Spleen (tissue), 11 donors: Measurements from ENCODE around the gene KIAA1549. TPM values are rescaled to one million over a fixed set of nuclear protein-coding genes. Genes with fewer than 3 reads are reported as not detected.
"Not testable (repeated sequence)": the region's sequence is repeated elsewhere in the genome, so short reads cannot be mapped to it uniquely, and the experiment has no call there.

Experiments
- DNase-seq: peaks from one replicate; pipeline ENCODE4 v3.0.0-alpha.2; 2020
- H3K27ac ChIP-seq, 8 donors: fragments of 200-600 bp; sonication (generic) in 7 of 8; 1 replicate in 4 of 8; 2 replicates in 4 of 8; pipeline versions ENCODE4 v1.5.0 to v1.8.0; 2016 to 2021; ENCODE audit warnings: inconsistent platforms in 4 of 8, mild to moderate bottlenecking in 4 of 8, moderate library complexity in 1 of 8
- H3K27me3 ChIP-seq, 7 donors: fragments of 200-600 bp; sonication (generic) in 6 of 7; replicated peaks in 1 of 7; 1 replicate in 4 of 7; 2 replicates in 3 of 7; pipeline versions ENCODE4 v1.5.0 to v1.8.0; 2016 to 2021; ENCODE audit warnings: inconsistent platforms in 3 of 7, mild to moderate bottlenecking in 1 of 7
- H3K36me3 ChIP-seq, 6 donors: fragments of 200-600 bp; sonication (generic) in 5 of 6; 1 replicate in 4 of 6; 2 replicates in 2 of 6; pipeline versions ENCODE4 v1.5.0 to v1.8.0; 2016 to 2021; ENCODE audit warnings: inconsistent platforms in 2 of 6
- H3K4me1 ChIP-seq, 6 donors: fragments of 200-600 bp; sonication (generic) in 5 of 6; 1 replicate in 3 of 6; 2 replicates in 3 of 6; pipeline versions ENCODE4 v1.5.0 to v1.8.0; 2016 to 2021; ENCODE audit warnings: inconsistent platforms in 3 of 6
- H3K4me3 ChIP-seq, 8 donors: fragments of 200-600 bp; sonication (generic) in 7 of 8; 1 replicate in 4 of 8; 2 replicates in 4 of 8; pipeline versions ENCODE4 v1.5.0 to v1.8.0; 2016 to 2021; ENCODE audit warnings: inconsistent platforms in 4 of 8, mild to moderate bottlenecking in 4 of 8, moderate library complexity in 2 of 8
- H3K9me3 ChIP-seq, 8 donors: fragments of 200-600 bp; sonication (generic) in 7 of 8; 1 replicate in 4 of 8; 2 replicates in 4 of 8; pipeline versions ENCODE4 v1.5.0 to v1.8.0; 2016 to 2021; ENCODE audit warnings: inconsistent platforms in 4 of 8
- POLR2A ChIP-seq, 3 donors: fragments of 450-650 bp; IDR thresholded peaks; one replicate each; pipeline ENCODE4 v1.5.1; 2017; ENCODE audit warnings: antibody characterized with exemption in 3 of 3, mild to moderate bottlenecking in 1 of 3
- POLR2AphosphoS5 ChIP-seq, 3 donors: sonication (generic); formaldehyde crosslinking; IDR thresholded peaks; one replicate each; pipeline ENCODE4 v1.5.1; 2017; ENCODE audit warnings: antibody characterized with exemption in 3 of 3
- WGBS, 5 donors: extraction: QIAGEN DNeasy Blood & Tissue Kit in 3 of 5; methylation state at CpG; one replicate each; pipeline versions ENCODE4 v1.1.5 to v1.1.7; 2013 to 2018; 5-methylcytosine and 5-hydroxymethylcytosine counted together
- intact Hi-C: fragments of 100-400 bp; cut with DNase I; formaldehyde crosslinking; loops from one replicate; pipeline ENCODE4 v1.15.0; 2023; ENCODE audit warnings: low total_unique reads
- polyA plus RNA-seq, 3 donors: library from polyadenylated mRNA; stranded (reverse); fragments of 200-250 nt; gene quantifications; one replicate each; pipeline ENCODE4 v1.2.1, GENCODE V29; 2013
- total RNA-seq, 7 donors: library from RNA; depleted of rRNA in 3 of 7; stranded (reverse); fragments of >200 nt in 3 of 7; fragmentation: NEBNext Ultra II Directional in 4 of 7; extraction: Animal tissue kit (Norgen Biotek cat#: 25700) in 4 of 7; gene quantifications; one replicate each; pipeline versions ENCODE4 v1.1.0 to v1.2.1, GENCODE V29; 2016 to 2021
- TF ChIP-seq, protein P1 (sequence below), 11 experiments: fragments of 200-600 bp in 7 of 11; fragments of 450-650 bp in 4 of 11; sonication (generic) in 4 of 11; IDR thresholded peaks in 8 of 11; conservative IDR thresholded peaks in 3 of 11; 1 replicate in 7 of 11; 2 replicates in 4 of 11; pipeline versions ENCODE4 v1.4.0 to v1.8.0; 2016 to 2021; ENCODE audit warnings: antibody characterized with exemption in 11 of 11, inconsistent platforms in 4 of 11, mild to moderate bottlenecking in 1 of 11
- donor health status: healthy with polysubstance abuse.
- donor health status: DM: no; HTN: no; CAD: no; lungs with moderate emphysema.
- donor health status: DM: no; HTN: no; CAD: no.
- donor health status: Bipolar disorder and iron deficiency.
- donor health status: healthy.
- donor health status: DM: no; HTN: no; CAD: no.
- donor health status: DM: yes; HTN: yes; CAD: no.

Gene KIAA1549
- total and polyA plus RNA-seq, 10 donors, result 0.03 to 1.8 (median 0.85) TPM

DNA sequence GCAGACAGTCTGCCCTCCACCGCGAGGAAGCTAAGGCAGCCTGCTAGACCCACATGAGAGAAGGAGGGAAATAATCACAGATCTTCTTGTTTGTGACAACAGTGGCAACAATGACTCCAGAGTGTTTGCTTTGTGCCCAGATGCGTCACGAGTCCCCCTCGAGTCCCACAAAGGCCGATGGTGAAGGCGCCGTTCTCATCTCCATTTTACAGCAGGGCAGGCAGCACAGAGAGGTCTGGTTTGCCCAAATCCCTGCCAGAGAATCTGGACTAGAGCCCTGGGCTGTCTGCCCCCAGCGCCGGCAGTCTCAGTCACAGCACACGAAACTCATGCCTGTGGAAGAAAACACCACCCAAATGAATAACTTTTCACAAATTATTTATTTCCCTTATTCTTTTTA, 38.1 kb downstream of the KIAA1549 start:
- TF ChIP-seq, protein P1, sequence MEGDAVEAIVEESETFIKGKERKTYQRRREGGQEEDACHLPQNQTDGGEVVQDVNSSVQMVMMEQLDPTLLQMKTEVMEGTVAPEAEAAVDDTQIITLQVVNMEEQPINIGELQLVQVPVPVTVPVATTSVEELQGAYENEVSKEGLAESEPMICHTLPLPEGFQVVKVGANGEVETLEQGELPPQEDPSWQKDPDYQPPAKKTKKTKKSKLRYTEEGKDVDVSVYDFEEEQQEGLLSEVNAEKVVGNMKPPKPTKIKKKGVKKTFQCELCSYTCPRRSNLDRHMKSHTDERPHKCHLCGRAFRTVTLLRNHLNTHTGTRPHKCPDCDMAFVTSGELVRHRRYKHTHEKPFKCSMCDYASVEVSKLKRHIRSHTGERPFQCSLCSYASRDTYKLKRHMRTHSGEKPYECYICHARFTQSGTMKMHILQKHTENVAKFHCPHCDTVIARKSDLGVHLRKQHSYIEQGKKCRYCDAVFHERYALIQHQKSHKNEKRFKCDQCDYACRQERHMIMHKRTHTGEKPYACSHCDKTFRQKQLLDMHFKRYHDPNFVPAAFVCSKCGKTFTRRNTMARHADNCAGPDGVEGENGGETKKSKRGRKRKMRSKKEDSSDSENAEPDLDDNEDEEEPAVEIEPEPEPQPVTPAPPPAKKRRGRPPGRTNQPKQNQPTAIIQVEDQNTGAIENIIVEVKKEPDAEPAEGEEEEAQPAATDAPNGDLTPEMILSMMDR (IDR thresholded peaks at IDR 0.05 in 8 of 11, conservative IDR thresholded peaks at IDR 0.05 in 3 of 11), result no peak
- no peak for TF ChIP-seq POLR2AphosphoS5 (IDR thresholded peaks at IDR 0.05)
- no peaks in the 10 kb centered on the region for H3K27me3 ChIP-seq
- intact Hi-C loops, result no loop called here
- H3K4me3 ChIP-seq, result no peak overlapping the region
- 89 to 92% (median 89%) methylated on average over 11 of the region's 11 CpGs for WGBS, 5 donors
- DNase-seq, result no peak
- no peaks in the 10 kb centered on the region for H3K4me1 ChIP-seq
- no peaks in the 10 kb centered on the region for H3K9me3 ChIP-seq
- no peaks in the 10 kb centered on the region for H3K36me3 ChIP-seq
- no peak overlapping the region for H3K27ac ChIP-seq

DNA sequence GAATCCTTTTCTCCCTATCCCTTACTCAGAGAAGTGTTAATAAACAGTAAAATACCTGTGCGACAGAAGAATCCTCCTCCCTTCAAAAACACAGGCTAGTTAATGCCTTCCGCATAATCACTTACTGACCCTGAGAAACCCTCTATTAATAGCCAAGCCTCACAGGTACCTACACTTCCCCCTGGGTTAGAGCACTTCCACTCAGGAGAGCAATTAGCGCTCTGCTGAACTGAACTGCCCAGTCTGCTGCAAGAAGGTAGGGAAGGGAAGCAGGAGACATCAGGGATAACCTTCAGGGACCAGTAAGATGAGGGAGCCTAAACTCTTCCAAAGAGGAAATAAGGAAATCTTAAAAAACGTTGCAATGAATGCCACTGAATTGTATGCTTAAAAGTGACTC, 39.6 kb downstream of the KIAA1549 start:
- no peak overlapping the region for H3K27ac ChIP-seq
- no peak for TF ChIP-seq POLR2A (IDR thresholded peaks at IDR 0.05)
- TF ChIP-seq POLR2AphosphoS5 (IDR thresholded peaks at IDR 0.05), result no peak
- TF ChIP-seq, protein P1 (IDR thresholded peaks at IDR 0.05 in 8 of 11, conservative IDR thresholded peaks at IDR 0.05 in 3 of 11), result no peak
- H3K9me3 ChIP-seq, result no peaks in the 10 kb centered on the region
- 74 to 83% (median 78%) methylated on average over 4 of the region's 4 CpGs for WGBS, 5 donors
- intact Hi-C loops, result no loop called here
- no peaks in the 10 kb centered on the region for H3K27me3 ChIP-seq
- no peak for DNase-seq
- H3K4me3 ChIP-seq, result no peak overlapping the region
- H3K36me3 ChIP-seq, result no peaks in the 10 kb centered on the region
- H3K4me1 ChIP-seq, result no peaks in the 10 kb centered on the region

DNA sequence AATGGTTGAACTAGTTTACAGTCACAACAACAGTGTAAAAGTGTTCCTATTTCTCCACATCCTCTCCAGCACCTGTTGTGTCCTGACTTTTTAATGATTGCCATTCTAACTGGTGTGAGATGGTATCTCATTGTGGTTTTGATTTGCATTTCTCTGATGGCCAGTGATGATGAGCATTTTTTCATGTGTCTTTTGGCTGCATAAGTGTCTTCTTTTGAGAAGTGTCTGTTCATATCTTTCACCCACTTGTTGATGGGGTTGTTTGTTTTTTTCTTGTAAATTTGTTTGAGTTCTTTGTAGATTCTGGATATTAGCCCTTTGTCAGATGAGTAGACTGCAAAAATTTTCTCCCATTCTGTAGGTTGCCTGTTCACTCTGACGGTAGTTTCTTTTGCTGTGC, 40.6 kb downstream of the KIAA1549 start:
- H3K27me3 ChIP-seq, H3K27ac ChIP-seq, intact Hi-C loops, H3K36me3 ChIP-seq, H3K4me3 ChIP-seq, H3K9me3 ChIP-seq, H3K4me1 ChIP-seq, DNase-seq: not testable (repeated sequence)
- 67 to 93% (median 87%) methylated on average over 1 of the region's 1 CpG for WGBS, 5 donors

DNA sequence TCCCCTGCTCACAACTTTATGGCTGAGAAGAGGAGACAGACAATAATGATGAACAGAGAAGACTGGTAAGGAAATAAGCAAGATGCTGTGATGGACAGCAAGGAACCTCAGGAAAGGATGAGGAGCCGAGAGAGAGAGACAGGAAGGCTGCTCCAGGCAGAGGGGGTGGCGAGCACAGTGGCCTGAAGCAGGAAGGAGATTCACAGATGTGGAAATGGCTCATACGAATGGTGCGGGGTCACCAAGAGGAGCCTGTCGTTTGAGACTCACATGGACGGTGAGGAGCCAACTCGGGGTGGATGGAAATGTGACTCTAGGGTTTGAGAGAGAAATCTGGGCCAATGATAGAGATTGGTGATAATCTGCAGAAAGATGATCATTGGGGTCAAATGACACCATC, 43.7 kb downstream of the KIAA1549 start:
- Histone ChIP-seq H3K27me3 (no peaks in the 10 kb centered on the region), H3K27ac (no peak overlapping the region), H3K4me1 (no peaks in the 10 kb centered on the region), H3K4me3 (no peak overlapping the region), H3K36me3 (no peaks in the 10 kb centered on the region), H3K9me3 (no peaks in the 10 kb centered on the region)
- TF ChIP-seq, protein P1 (IDR thresholded peaks at IDR 0.05 in 8 of 11, conservative IDR thresholded peaks at IDR 0.05 in 3 of 11), result no peak
- TF ChIP-seq POLR2AphosphoS5 (IDR thresholded peaks at IDR 0.05), result no peak
- no peak for TF ChIP-seq POLR2A (IDR thresholded peaks at IDR 0.05)
- intact Hi-C loops, result no loop called here
- no peak for DNase-seq
- WGBS, 5 donors, result 75 to 85% (median 79%) methylated on average over 7 of the region's 7 CpGs

DNA sequence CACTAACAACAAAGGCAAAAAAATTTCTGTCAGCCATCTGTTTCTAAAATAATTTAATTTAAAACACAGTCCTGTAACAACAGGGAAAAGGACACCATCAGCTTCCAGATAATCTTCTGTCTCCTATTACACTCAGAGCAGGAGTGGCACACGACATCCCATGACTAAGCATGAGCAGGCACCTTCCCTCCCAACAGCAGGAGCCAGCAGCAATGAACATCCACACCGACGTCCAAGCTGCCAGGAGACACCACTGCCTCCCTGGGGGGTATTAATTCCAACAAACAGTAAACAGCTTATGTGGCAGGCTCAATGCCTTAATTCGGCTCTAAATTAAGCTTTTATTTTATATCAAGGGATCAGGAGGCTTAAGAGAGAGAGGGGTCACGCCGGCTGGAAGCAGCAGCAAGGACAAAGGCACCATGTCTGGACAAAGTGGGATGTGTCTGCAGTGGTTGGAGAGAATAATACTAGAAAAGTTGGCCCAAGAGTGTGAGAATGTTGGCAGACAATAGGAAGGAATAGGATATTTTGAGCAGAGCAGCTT, 45.7 kb downstream of the KIAA1549 start:
- WGBS, 5 donors, result 60 to 67% (median 64%) methylated on average over 6 of the region's 6 CpGs
- intact Hi-C loops, result no loop called here
- H3K4me1 ChIP-seq, result no peaks in the 10 kb centered on the region
- no peaks in the 10 kb centered on the region for H3K9me3 ChIP-seq
- no peak overlapping the region for H3K4me3 ChIP-seq
- TF ChIP-seq POLR2AphosphoS5 (IDR thresholded peaks at IDR 0.05), result no peak
- TF ChIP-seq, protein P1 (IDR thresholded peaks at IDR 0.05 in 8 of 11, conservative IDR thresholded peaks at IDR 0.05 in 3 of 11), result no peak
- TF ChIP-seq POLR2A (IDR thresholded peaks at IDR 0.05), result no peak
- H3K27me3 ChIP-seq, result no peaks in the 10 kb centered on the region
- no peaks in the 10 kb centered on the region for H3K36me3 ChIP-seq
- H3K27ac ChIP-seq, result no peak overlapping the region
- no peak for DNase-seq
